Measurements from ENCODE around the gene STX3. TPM values are rescaled to one million over a fixed set of nuclear protein-coding genes. Genes with fewer than 3 reads are reported as not detected.
"Not testable (repeated sequence)": the region's sequence is repeated elsewhere in the genome, so short reads cannot be mapped to it uniquely, and the experiment has no call there.

STX3 gene
- total RNA-seq, 1 experiment from 2014 or later = 178 TPM

DNA sequence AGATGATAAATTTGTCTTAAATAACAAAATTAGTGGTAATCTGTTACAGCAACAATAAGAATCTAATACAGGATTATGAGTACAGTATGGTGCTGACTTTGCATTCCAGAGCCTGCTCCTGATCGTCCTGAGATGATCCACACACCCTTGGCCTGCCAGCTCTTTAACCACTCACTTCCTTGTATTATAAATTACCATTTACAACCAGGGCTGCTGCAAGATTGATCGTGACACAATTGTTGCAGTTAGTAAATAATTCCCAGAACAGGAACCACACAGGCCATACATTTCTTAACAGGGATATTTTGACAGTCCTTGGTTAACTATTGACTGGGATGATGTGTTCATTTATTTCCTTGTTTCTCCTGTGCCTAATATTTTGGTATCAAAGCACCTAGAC is 94.0 kb downstream of the STX3 start:
- POLR2A ChIA-PET = no interaction called here
- no peaks in the 10 kb centered on the region for H3K27me3 Mint-ChIP-seq (ENCODE audit: insufficient read depth, unreplicated experiment)
- no peaks in the 10 kb centered on the region for H3K9me3 Mint-ChIP-seq (ENCODE audit: unreplicated experiment)
- H3K36me3 ChIP-seq (ENCODE audit: control insufficient read depth, insufficient read depth, low read length) = no peaks in the 10 kb centered on the region
- no peaks in the 10 kb centered on the region for H3K36me3 Mint-ChIP-seq (ENCODE audit: insufficient read depth, unreplicated experiment)
- no peak for DNase-seq
- TF ChIP-seq, protein P1, sequence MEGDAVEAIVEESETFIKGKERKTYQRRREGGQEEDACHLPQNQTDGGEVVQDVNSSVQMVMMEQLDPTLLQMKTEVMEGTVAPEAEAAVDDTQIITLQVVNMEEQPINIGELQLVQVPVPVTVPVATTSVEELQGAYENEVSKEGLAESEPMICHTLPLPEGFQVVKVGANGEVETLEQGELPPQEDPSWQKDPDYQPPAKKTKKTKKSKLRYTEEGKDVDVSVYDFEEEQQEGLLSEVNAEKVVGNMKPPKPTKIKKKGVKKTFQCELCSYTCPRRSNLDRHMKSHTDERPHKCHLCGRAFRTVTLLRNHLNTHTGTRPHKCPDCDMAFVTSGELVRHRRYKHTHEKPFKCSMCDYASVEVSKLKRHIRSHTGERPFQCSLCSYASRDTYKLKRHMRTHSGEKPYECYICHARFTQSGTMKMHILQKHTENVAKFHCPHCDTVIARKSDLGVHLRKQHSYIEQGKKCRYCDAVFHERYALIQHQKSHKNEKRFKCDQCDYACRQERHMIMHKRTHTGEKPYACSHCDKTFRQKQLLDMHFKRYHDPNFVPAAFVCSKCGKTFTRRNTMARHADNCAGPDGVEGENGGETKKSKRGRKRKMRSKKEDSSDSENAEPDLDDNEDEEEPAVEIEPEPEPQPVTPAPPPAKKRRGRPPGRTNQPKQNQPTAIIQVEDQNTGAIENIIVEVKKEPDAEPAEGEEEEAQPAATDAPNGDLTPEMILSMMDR (IDR thresholded peaks at IDR 0.05; ENCODE audit: insufficient read depth in 1 of 2, low read depth in 1 of 2, low read length in 1 of 2, severe bottlenecking in 1 of 2, unreplicated experiment in 1 of 2) = no peak
- H3K4me1 Mint-ChIP-seq (ENCODE audit: low read depth, unreplicated experiment) = no peaks in the 10 kb centered on the region
- H3K27ac Mint-ChIP-seq (ENCODE audit: unreplicated experiment) = no peak overlapping the region
- H3K4me3 ChIP-seq (ENCODE audit: low read depth, low read length) = no peak overlapping the region
- no peak overlapping the region for H3K4me3 Mint-ChIP-seq (ENCODE audit: unreplicated experiment)
- CTCF ChIA-PET = no interaction called here
- intact Hi-C loops (cut with micrococcal nuclease; ENCODE audit: unreplicated experiment) = no loop called here
- no peaks in the 10 kb centered on the region for H3K27me3 ChIP-seq (replicated peaks; ENCODE audit: control insufficient read depth, insufficient read depth, low read length)
- BruUV-seq (replicated peaks) = no TSS peak
- no peaks in the 10 kb centered on the region for H3K9me3 ChIP-seq
- no peaks in the 10 kb centered on the region for H3K4me1 ChIP-seq

DNA sequence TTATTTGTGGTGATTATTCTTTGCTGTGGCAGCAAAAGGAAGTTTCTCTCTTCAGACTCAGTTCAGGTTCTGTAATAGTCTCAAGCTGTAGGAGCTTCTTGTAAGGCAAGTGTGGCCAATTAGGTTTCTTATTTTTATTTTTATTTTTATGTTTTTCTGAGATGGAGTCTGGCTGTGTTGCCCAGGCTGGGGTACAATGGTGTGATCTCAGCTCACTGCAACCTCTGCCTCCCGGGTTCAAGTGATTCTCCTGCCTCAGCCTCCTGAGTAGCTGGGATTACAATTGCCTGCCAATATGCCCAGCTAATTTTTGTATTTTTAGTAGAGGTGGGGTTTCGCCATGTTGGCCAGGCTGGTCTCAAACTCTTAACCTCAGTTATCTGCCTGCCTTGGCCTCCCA is 94.4 kb downstream of the STX3 start:
- DNase-seq; H3K9me3 ChIP-seq; H3K36me3 ChIP-seq (ENCODE audit: control insufficient read depth, insufficient read depth, low read length); H3K36me3 Mint-ChIP-seq (ENCODE audit: insufficient read depth, unreplicated experiment); intact Hi-C loops (cut with micrococcal nuclease; ENCODE audit: unreplicated experiment); BruUV-seq (replicated peaks); H3K27me3 ChIP-seq (replicated peaks; ENCODE audit: control insufficient read depth, insufficient read depth, low read length); POLR2A ChIA-PET; H3K27ac Mint-ChIP-seq (ENCODE audit: unreplicated experiment); H3K27me3 Mint-ChIP-seq (ENCODE audit: insufficient read depth, unreplicated experiment); H3K4me1 ChIP-seq; H3K9me3 Mint-ChIP-seq (ENCODE audit: unreplicated experiment); H3K4me3 Mint-ChIP-seq (ENCODE audit: unreplicated experiment); CTCF ChIA-PET; H3K4me3 ChIP-seq (ENCODE audit: low read depth, low read length); H3K4me1 Mint-ChIP-seq (ENCODE audit: low read depth, unreplicated experiment): not testable (repeated sequence)

DNA sequence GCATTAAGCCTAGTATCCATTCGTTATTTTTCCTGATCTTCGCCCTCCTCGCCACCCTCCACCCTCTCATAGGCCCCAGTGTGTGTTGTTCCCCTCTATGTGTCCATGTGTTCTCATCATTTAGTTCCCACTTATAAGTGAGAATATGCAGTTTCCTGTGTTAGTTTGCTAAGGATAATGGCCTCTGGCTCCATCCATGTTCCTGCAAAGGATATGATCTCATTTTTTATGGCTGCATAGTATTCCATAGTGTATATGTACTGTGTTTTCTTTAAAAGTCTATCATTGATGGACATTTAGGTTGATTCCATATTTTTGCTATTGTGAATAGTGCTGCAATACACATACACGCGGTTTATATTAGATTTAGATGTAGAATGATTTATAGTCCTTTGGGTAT is 96.2 kb downstream of the STX3 start:
- intact Hi-C loops (cut with micrococcal nuclease; ENCODE audit: unreplicated experiment); CTCF ChIA-PET; H3K27me3 ChIP-seq (replicated peaks; ENCODE audit: control insufficient read depth, insufficient read depth, low read length); H3K9me3 ChIP-seq; BruUV-seq (replicated peaks); H3K4me1 Mint-ChIP-seq (ENCODE audit: low read depth, unreplicated experiment); H3K4me1 ChIP-seq; H3K36me3 Mint-ChIP-seq (ENCODE audit: insufficient read depth, unreplicated experiment); H3K9me3 Mint-ChIP-seq (ENCODE audit: unreplicated experiment); H3K4me3 Mint-ChIP-seq (ENCODE audit: unreplicated experiment); POLR2A ChIA-PET; H3K4me3 ChIP-seq (ENCODE audit: low read depth, low read length); H3K27ac Mint-ChIP-seq (ENCODE audit: unreplicated experiment); H3K36me3 ChIP-seq (ENCODE audit: control insufficient read depth, insufficient read depth, low read length); H3K27me3 Mint-ChIP-seq (ENCODE audit: insufficient read depth, unreplicated experiment); DNase-seq: not testable (repeated sequence)

DNA sequence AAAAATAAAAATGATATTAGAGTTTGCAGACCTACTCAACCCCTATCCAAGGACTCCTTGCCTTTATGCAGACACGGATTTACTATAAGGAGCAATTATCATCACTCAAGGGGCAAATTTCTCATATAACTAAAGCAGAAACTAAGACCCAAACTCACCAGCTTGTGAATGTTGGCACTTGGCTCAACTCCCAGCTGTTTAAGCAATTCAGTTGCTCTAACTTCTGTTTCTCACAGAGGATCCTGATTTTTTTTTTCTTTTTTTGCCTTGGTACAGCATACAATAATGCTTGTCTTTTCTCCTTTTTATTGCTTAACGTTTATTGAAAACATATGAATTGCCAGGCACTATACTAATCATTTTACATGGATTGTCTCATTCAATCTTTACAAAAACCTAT is 99.7 kb downstream of the STX3 start:
- Histone ChIP-seq H3K9me3 (no peaks in the 10 kb centered on the region), H3K36me3 (ENCODE audit: control insufficient read depth, insufficient read depth, low read length) (no peaks in the 10 kb centered on the region), H3K4me3 (ENCODE audit: low read depth, low read length) (no peak overlapping the region), H3K4me1 (peaks cover 17% of the 10 kb centered on the region), H3K27me3 (replicated peaks; ENCODE audit: control insufficient read depth, insufficient read depth, low read length) (no peaks in the 10 kb centered on the region)
- TF ChIP-seq, protein P1 (IDR thresholded peaks at IDR 0.05; ENCODE audit: insufficient read depth in 1 of 2, low read depth in 1 of 2, low read length in 1 of 2, severe bottlenecking in 1 of 2, unreplicated experiment in 1 of 2) = no peak
- BruUV-seq (replicated peaks) = no TSS peak
- Mint-ChIP-seq H3K36me3 (ENCODE audit: insufficient read depth, unreplicated experiment) (peaks cover 5% of the 10 kb centered on the region), H3K27me3 (ENCODE audit: insufficient read depth, unreplicated experiment) (no peaks in the 10 kb centered on the region), H3K27ac (ENCODE audit: unreplicated experiment) (no peak overlapping the region), H3K4me1 (ENCODE audit: low read depth, unreplicated experiment) (peaks cover 27% of the 10 kb centered on the region), H3K9me3 (ENCODE audit: unreplicated experiment) (peaks cover 10% of the 10 kb centered on the region), H3K4me3 (ENCODE audit: unreplicated experiment) (no peak overlapping the region)
- no peak for DNase-seq
- POLR2A ChIA-PET = no interaction called here
- CTCF ChIA-PET = no interaction called here
- intact Hi-C loops (cut with micrococcal nuclease; ENCODE audit: unreplicated experiment) = no loop called here

Other genes starting within 250 kb of the STX3 start
- not detected in 2 replicates for gene OR4D9, start 243.8 kb upstream of the STX3 start, total RNA-seq (2022)
- gene OSBP, start 139.6 kb upstream of the STX3 start, total RNA-seq (2022) = 64.5 and 67.5 TPM in 2 replicates
- 57.8 and 61.4 TPM in 2 replicates for gene PATL1, start 86.3 kb upstream of the STX3 start, total RNA-seq (2022)
- gene OR10V1, start 41.5 kb upstream of the STX3 start, total RNA-seq (2022) = not detected in 2 replicates
- 61.6 and 66.0 TPM in 2 replicates for gene MRPL16, start 55.4 kb downstream of the STX3 start, total RNA-seq (2022)
- gene CBLIF, start 90.1 kb downstream of the STX3 start, total RNA-seq (2022) = not detected in 2 replicates
- gene TCN1, start 111.1 kb downstream of the STX3 start, total RNA-seq (2022) = not detected in 2 replicates
- gene OOSP3, start 123.4 kb downstream of the STX3 start, total RNA-seq (2022) = 0.39 TPM in 1 of 2 replicates, not detected in the other
- gene OOSP1, start 183.1 kb downstream of the STX3 start, total RNA-seq (2022) = not detected in 2 replicates
- gene OOSP4A, start 208.7 kb downstream of the STX3 start, total RNA-seq (2022) = not detected in 2 replicates

All from Caco-2 (cell line).